GM23338 (cell line): Measurements from ENCODE around the gene MYO16. TPM values are rescaled to one million over a fixed set of nuclear protein-coding genes. Genes with fewer than 3 reads are reported as not detected.

Source experiments
- ATAC-seq: fragments of 200-7000 bp; cut with Tn5 transposase; 3 replicates; pipeline ENCODE4 v1.9.1; 2020
- DNase-seq: peaks from one replicate; pipeline ENCODE4 v3.0.0-alpha.2; 2015; ENCODE audit warnings: low spot score
- H2AFZ ChIP-seq: fragments of 200-600 bp; sonication (generic); 2 replicates; pipeline ENCODE4 v1.8.0; 2016; ENCODE audit warnings: antibody characterized with exemption, mild to moderate bottlenecking, moderate library complexity
- H3F3A ChIP-seq: fragments of 200-600 bp; sonication (generic); replicated peaks from 2 replicates; pipeline ENCODE4 v1.8.0; 2017; ENCODE audit warnings: antibody characterized with exemption, mixed run types, low read depth
- H3K27ac ChIP-seq: fragments of 200-600 bp; sonication (generic); 2 replicates; pipeline ENCODE4 v1.6.1; 2016; ENCODE audit warnings: low read depth
- H3K27me3 ChIP-seq: fragments of 200-600 bp; sonication (generic); 2 replicates; pipeline ENCODE4 v1.8.0; 2016; ENCODE audit warnings: mild to moderate bottlenecking, mixed run types, moderate library complexity; ENCODE audit not compliant: insufficient read depth
- H3K36me3 ChIP-seq: fragments of 200-600 bp; sonication (generic); 2 replicates; pipeline ENCODE4 v1.8.0; 2016; ENCODE audit warnings: mild to moderate bottlenecking; ENCODE audit not compliant: insufficient read depth
- H3K4me1 ChIP-seq: fragments of 200-600 bp; sonication (generic); 2 replicates; pipeline ENCODE4 v1.8.0; 2016; ENCODE audit warnings: mild to moderate bottlenecking, moderate library complexity; ENCODE audit not compliant: insufficient read depth
- H3K4me2 ChIP-seq: fragments of 200-600 bp; sonication (generic); 2 replicates; pipeline ENCODE4 v1.7.1; 2017; ENCODE audit warnings: mixed run types
- H3K4me3 ChIP-seq: fragments of 200-600 bp; sonication (generic); 2 replicates; pipeline ENCODE4 v1.6.1; 2016; ENCODE audit warnings: mixed run types
- H3K79me2 ChIP-seq: fragments of 200-600 bp; sonication (generic); replicated peaks from 2 replicates; pipeline ENCODE4 v1.8.0; 2017; ENCODE audit warnings: mild to moderate bottlenecking; ENCODE audit not compliant: insufficient read depth
- H3K9me2 ChIP-seq: fragments of 200-600 bp; sonication (generic); 2 replicates; pipeline ENCODE4 v1.8.0; 2017; ENCODE audit not compliant: insufficient read depth
- H4K20me1 ChIP-seq: fragments of 200-600 bp; sonication (generic); replicated peaks from 2 replicates; pipeline ENCODE4 v1.8.0; 2017; ENCODE audit warnings: mild to moderate bottlenecking; ENCODE audit not compliant: insufficient read depth
- H3K27ac Mint-ChIP-seq: 2 replicates; pipeline ENCODE4 v1.8.0; 2020; ENCODE audit warnings: inconsistent platforms, mild to moderate bottlenecking, moderate library complexity, mixed read lengths
- H3K27me3 Mint-ChIP-seq: 3 replicates; pipeline ENCODE4 v1.8.0; 2022; ENCODE audit warnings: low read depth, mild to moderate bottlenecking, moderate library complexity, mixed read lengths, inconsistent platforms; ENCODE audit not compliant: insufficient read depth, poor library complexity
- H3K36me3 Mint-ChIP-seq: 3 replicates; pipeline ENCODE4 v1.8.0; 2021; ENCODE audit warnings: low read depth, mild to moderate bottlenecking, inconsistent platforms, moderate library complexity, mixed read lengths
- H3K4me1 Mint-ChIP-seq: 3 replicates; pipeline ENCODE4 v1.8.0; 2020; ENCODE audit warnings: mild to moderate bottlenecking, inconsistent platforms, mixed read lengths
- H3K4me3 Mint-ChIP-seq: 3 replicates; pipeline ENCODE4 v1.8.0; 2021; ENCODE audit warnings: moderate library complexity, mild to moderate bottlenecking, inconsistent platforms, mixed read lengths
- H3K9me3 Mint-ChIP-seq: 3 replicates; pipeline ENCODE4 v1.8.0; 2020; ENCODE audit warnings: moderate library complexity, mild to moderate bottlenecking, inconsistent platforms, mixed read lengths
- CREB1 ChIP-seq: fragments of 250-450 bp; sonication (Bioruptor Pico); IDR thresholded peaks from 2 replicates; pipeline ENCODE4 v1.5.0; 2020; ENCODE audit warnings: low read depth, mild to moderate bottlenecking, moderate library complexity
- CTCF ChIP-seq, 2 experiments: fragments of 200-600 bp in 1 of 2; sonication (generic) in 1 of 2; conservative IDR thresholded peaks; 2 replicates each; pipeline versions ENCODE4 v1.5.1 to v1.6.1; 2016 to 2017; ENCODE audit warnings: antibody characterized with exemption in 2 of 2, low read depth in 2 of 2, mild to moderate bottlenecking in 2 of 2, moderate library complexity in 1 of 2
- ETS1 ChIP-seq: IDR thresholded peaks from 2 replicates; pipeline ENCODE4 v1.6.1; 2016; ENCODE audit warnings: antibody characterized with exemption
- EZH2 ChIP-seq: fragments of 200-600 bp; sonication (generic); IDR thresholded peaks from one replicate; pipeline ENCODE4 v1.8.0; 2017; ENCODE audit warnings: antibody characterized with exemption, mild to moderate bottlenecking, low read depth; ENCODE audit not compliant: unreplicated experiment
- EZH2phosphoT487 ChIP-seq: fragments of 200-600 bp; sonication (generic); IDR thresholded peaks from one replicate; pipeline ENCODE4 v1.8.1; 2018; ENCODE audit warnings: antibody characterized with exemption; ENCODE audit not compliant: unreplicated experiment
- JUNB ChIP-seq: IDR thresholded peaks from one replicate; pipeline ENCODE4 v1.6.1; 2016; ENCODE audit warnings: antibody characterized with exemption; ENCODE audit not compliant: unreplicated experiment
- NANOG ChIP-seq: IDR thresholded peaks from 2 replicates; pipeline ENCODE4 v1.6.1; 2016; ENCODE audit warnings: antibody characterized with exemption, borderline replicate concordance
- POLR2AphosphoS5 ChIP-seq: IDR thresholded peaks from 2 replicates; pipeline ENCODE4 v1.6.1; 2016; ENCODE audit warnings: antibody characterized with exemption, low read depth
- REST ChIP-seq: IDR thresholded peaks from one replicate; pipeline ENCODE4 v1.6.1; 2018; ENCODE audit warnings: antibody characterized with exemption; ENCODE audit not compliant: unreplicated experiment
- STAT1 ChIP-seq: IDR thresholded peaks from one replicate; pipeline ENCODE4 v1.6.1; 2016; ENCODE audit warnings: antibody characterized with exemption; ENCODE audit not compliant: unreplicated experiment
- ZNF114 ChIP-seq: fragments of 250-450 bp; sonication (Bioruptor Pico); IDR thresholded peaks from 2 replicates; pipeline ENCODE4 v1.5.0; 2020; ENCODE audit warnings: mild to moderate bottlenecking, moderate library complexity
- ZNF331 ChIP-seq: fragments of 250-450 bp; sonication (Bioruptor Pico); IDR thresholded peaks from 2 replicates; pipeline ENCODE4 v1.5.0; 2020; ENCODE audit warnings: low read depth, mild to moderate bottlenecking, moderate library complexity
- polyA plus RNA-seq: library from polyadenylated mRNA; unstranded; fragments of >200 nt; fragmentation: Nextera tagmentation; extraction: Ambion mirVana; gene quantifications from 2 replicates; pipeline ENCODE4 v1.2.1, GENCODE V29; 2016
- total RNA-seq: library from RNA; depleted of rRNA; stranded (reverse); fragments of >200 nt; shearing (Covaris generic); gene quantifications from 2 replicates; pipeline ENCODE4 v1.2.3, GENCODE V29; 2014
- TF ChIP-seq, protein P1 (sequence below): fragments of 250-450 bp; sonication (Bioruptor Pico); IDR thresholded peaks from 2 replicates; pipeline ENCODE4 v1.5.0; 2020; ENCODE audit warnings: mild to moderate bottlenecking, moderate library complexity

Gene MYO16
- total and polyA plus RNA-seq, 2 experiments from 2014 or later = 0.10 to 0.13 TPM

DNA sequence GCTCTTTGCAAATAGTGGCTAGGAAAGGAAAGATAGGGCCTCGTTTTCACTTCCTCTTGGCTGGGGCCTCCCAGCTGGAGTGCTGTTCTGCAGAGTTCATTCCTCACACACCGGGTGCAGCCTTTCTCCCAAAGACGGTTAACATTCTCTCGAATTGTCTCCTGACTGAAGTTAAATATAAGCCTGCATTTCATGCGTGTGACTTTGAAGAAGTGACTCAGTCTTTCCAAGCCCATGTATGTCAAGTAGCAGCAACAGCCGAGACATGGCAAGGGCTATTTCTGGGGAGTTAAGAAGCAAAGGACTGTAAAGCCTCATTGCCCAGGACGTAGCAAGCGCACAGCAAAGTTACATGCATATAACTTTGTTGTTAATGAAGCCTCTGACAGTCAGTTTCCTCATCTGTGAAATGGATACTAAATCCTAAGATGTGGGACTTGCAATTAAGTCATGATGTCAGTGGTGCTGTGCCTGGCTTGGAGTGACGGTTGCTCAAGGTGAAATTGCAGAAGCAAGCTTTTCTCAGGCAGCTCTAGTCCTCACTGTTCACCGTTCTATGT, 502.4 kb downstream of the MYO16 start:
- H4K20me1 ChIP-seq = no peaks in the 10 kb centered on the region
- H2AFZ ChIP-seq = peak overlapping the region; percentile 89
- H3F3A ChIP-seq = no peaks in the 10 kb centered on the region
- H3K9me3 Mint-ChIP-seq = no peaks in the 10 kb centered on the region
- no peak for TF ChIP-seq NANOG
- no peak for TF ChIP-seq ETS1
- no peak for TF ChIP-seq CREB1 (CRISPR knock-in tag)
- TF ChIP-seq, protein P1, sequence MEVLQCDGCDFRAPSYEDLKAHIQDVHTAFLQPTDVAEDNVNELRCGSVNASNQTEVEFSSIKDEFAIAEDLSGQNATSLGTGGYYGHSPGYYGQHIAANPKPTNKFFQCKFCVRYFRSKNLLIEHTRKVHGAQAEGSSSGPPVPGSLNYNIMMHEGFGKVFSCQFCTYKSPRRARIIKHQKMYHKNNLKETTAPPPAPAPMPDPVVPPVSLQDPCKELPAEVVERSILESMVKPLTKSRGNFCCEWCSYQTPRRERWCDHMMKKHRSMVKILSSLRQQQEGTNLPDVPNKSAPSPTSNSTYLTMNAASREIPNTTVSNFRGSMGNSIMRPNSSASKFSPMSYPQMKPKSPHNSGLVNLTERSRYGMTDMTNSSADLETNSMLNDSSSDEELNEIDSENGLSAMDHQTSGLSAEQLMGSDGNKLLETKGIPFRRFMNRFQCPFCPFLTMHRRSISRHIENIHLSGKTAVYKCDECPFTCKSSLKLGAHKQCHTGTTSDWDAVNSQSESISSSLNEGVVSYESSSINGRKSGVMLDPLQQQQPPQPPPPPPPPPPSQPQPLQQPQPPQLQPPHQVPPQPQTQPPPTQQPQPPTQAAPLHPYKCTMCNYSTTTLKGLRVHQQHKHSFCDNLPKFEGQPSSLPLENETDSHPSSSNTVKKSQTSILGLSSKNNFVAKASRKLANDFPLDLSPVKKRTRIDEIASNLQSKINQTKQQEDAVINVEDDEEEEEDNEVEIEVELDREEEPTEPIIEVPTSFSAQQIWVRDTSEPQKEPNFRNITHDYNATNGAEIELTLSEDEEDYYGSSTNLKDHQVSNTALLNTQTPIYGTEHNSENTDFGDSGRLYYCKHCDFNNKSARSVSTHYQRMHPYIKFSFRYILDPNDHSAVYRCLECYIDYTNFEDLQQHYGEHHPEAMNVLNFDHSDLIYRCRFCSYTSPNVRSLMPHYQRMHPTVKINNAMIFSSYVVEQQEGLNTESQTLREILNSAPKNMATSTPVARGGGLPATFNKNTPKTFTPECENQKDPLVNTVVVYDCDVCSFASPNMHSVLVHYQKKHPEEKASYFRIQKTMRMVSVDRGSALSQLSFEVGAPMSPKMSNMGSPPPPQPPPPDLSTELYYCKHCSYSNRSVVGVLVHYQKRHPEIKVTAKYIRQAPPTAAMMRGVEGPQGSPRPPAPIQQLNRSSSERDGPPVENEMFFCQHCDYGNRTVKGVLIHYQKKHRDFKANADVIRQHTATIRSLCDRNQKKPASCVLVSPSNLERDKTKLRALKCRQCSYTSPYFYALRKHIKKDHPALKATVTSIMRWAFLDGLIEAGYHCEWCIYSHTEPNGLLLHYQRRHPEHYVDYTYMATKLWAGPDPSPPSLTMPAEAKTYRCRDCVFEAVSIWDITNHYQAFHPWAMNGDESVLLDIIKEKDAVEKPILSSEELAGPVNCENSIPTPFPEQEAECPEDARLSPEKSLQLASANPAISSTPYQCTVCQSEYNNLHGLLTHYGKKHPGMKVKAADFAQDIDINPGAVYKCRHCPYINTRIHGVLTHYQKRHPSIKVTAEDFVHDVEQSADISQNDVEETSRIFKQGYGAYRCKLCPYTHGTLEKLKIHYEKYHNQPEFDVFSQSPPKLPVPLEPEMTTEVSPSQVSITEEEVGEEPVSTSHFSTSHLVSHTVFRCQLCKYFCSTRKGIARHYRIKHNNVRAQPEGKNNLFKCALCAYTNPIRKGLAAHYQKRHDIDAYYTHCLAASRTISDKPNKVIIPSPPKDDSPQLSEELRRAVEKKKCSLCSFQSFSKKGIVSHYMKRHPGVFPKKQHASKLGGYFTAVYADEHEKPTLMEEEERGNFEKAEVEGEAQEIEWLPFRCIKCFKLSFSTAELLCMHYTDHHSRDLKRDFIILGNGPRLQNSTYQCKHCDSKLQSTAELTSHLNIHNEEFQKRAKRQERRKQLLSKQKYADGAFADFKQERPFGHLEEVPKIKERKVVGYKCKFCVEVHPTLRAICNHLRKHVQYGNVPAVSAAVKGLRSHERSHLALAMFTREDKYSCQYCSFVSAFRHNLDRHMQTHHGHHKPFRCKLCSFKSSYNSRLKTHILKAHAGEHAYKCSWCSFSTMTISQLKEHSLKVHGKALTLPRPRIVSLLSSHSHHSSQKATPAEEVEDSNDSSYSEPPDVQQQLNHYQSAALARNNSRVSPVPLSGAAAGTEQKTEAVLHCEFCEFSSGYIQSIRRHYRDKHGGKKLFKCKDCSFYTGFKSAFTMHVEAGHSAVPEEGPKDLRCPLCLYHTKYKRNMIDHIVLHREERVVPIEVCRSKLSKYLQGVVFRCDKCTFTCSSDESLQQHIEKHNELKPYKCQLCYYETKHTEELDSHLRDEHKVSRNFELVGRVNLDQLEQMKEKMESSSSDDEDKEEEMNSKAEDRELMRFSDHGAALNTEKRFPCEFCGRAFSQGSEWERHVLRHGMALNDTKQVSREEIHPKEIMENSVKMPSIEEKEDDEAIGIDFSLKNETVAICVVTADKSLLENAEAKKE (CRISPR knock-in tag) = no peak
- no peak for TF ChIP-seq EZH2
- no peak for TF ChIP-seq JUNB
- no peak for TF ChIP-seq ZNF114
- TF ChIP-seq ZNF331 (CRISPR knock-in tag) = no peak
- TF ChIP-seq POLR2AphosphoS5 = no peak
- TF ChIP-seq REST = no peak
- TF ChIP-seq EZH2phosphoT487 = no peak
- TF ChIP-seq CTCF (conservative IDR thresholded peaks at IDR 0.05; ENCODE audit: low read depth in 2 of 2) = no peak
- no peak for TF ChIP-seq STAT1
- H3K36me3 ChIP-seq = no peaks in the 10 kb centered on the region
- no peaks in the 10 kb centered on the region for H3K27me3 ChIP-seq
- no peaks in the 10 kb centered on the region for H3K9me2 ChIP-seq
- peaks cover 13% of the 10 kb centered on the region for H3K4me1 ChIP-seq
- H3K27ac Mint-ChIP-seq = no peak overlapping the region
- H3K4me3 Mint-ChIP-seq = no peak overlapping the region
- H3K4me1 Mint-ChIP-seq = peaks cover 18% of the 10 kb centered on the region
- no peak overlapping the region for H3K27ac ChIP-seq
- H3K4me2 ChIP-seq = no peak overlapping the region
- ATAC-seq (peak; percentile 77), DNase-seq (peak; percentile 24)
- H3K4me3 ChIP-seq = no peak overlapping the region
- peaks cover 8% of the 10 kb centered on the region for H3K27me3 Mint-ChIP-seq
- no peaks in the 10 kb centered on the region for H3K79me2 ChIP-seq
- no peaks in the 10 kb centered on the region for H3K36me3 Mint-ChIP-seq
